Coronary artery (tissue), 2 donors: Measurements from ENCODE around the gene YTHDC2.

ENCODE experiments used
- DNase-seq: peaks from one replicate; pipeline ENCODE4 v3.0.0-alpha.2; 2017; ENCODE audit warnings: low spot score
- H3K27ac ChIP-seq, 2 donors: fragments of 200-600 bp; sonication (generic); one replicate each; pipeline ENCODE4 v1.5.1; 2016 to 2019
- H3K4me3 ChIP-seq: fragments of 200-600 bp; sonication (generic); 2 replicates; pipeline ENCODE4 v1.5.1; 2016; ENCODE audit warnings: mild to moderate bottlenecking, moderate library complexity
- TF ChIP-seq, protein P1 (sequence below): fragments of 200-600 bp; sonication (generic); IDR thresholded peaks from one replicate; pipeline ENCODE4 v1.5.1; 2019; ENCODE audit warnings: antibody characterized with exemption

YTHDC2 gene

DNA sequence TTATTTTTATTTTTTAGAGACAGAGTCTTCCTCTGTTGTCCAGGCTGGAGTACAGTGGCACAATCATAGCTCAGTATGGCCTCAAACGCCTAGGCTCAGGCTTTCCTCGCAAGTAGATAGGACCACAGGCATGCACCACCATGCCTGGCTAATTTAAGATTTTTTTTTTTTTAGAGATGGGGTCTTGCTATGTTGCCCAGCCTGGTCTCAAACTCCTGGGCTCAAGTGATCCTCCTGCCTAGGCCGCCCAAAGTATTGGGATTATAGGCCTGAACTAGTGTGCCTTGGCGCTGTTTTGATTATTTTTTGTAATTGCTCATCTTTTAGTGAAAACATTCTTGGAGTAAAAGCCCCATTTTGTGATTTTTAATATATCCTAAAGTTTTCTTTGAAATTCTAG lies 5.4 kb downstream of the YTHDC2 start:
- TF ChIP-seq, protein P1, sequence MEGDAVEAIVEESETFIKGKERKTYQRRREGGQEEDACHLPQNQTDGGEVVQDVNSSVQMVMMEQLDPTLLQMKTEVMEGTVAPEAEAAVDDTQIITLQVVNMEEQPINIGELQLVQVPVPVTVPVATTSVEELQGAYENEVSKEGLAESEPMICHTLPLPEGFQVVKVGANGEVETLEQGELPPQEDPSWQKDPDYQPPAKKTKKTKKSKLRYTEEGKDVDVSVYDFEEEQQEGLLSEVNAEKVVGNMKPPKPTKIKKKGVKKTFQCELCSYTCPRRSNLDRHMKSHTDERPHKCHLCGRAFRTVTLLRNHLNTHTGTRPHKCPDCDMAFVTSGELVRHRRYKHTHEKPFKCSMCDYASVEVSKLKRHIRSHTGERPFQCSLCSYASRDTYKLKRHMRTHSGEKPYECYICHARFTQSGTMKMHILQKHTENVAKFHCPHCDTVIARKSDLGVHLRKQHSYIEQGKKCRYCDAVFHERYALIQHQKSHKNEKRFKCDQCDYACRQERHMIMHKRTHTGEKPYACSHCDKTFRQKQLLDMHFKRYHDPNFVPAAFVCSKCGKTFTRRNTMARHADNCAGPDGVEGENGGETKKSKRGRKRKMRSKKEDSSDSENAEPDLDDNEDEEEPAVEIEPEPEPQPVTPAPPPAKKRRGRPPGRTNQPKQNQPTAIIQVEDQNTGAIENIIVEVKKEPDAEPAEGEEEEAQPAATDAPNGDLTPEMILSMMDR = no peak

DNA sequence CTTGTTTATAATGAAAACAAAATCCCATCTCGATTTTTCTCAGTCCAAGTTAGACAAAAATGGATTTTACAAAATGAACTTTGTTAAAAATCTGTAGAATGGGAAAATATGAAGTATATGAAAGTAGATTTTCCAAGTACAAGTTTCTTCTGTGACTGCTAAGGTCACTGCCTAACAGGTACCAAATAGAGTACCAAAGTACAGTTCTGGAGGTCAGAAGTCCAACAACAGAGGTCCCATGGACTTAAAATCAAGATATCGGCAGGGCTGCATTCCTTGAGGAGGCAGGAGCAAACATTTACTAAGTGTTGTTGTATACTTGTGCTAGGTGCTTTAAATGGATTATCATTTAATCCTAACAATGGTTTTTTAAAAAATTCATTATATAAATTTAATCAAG lies 5.9 kb downstream of the YTHDC2 start:
- Histone ChIP-seq H3K4me3 (no peak overlapping the region), H3K27ac (no peak overlapping the region)
- DNase-seq = no peak
- TF ChIP-seq, protein P1 = no peak

More for the DNA sequence above, 5.4 kb downstream of the YTHDC2 start:
- no peak overlapping the region for H3K27ac ChIP-seq
- no peak overlapping the region for H3K4me3 ChIP-seq
- DNase-seq = no peak

DNA sequence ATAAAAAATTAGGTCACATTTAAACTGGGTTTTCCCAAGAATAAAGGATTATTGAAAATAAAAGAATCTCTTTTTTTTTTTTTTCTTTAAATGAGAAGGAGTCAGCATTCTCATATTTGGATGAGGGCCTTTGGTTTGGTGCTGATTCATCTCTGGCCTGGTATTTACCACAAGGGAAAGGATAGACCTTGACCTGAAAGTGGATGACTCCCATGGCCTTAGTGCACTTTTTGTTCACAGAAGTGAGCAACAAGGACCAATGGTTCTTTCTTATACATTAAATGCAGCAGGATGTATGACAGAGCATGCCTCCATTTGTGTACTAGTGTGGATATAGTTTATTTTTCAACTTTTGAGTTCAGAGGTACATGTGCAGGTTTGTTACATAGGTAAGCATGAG lies 6.9 kb downstream of the YTHDC2 start:
- TF ChIP-seq, protein P1 = no peak
- no peak for DNase-seq

DNA sequence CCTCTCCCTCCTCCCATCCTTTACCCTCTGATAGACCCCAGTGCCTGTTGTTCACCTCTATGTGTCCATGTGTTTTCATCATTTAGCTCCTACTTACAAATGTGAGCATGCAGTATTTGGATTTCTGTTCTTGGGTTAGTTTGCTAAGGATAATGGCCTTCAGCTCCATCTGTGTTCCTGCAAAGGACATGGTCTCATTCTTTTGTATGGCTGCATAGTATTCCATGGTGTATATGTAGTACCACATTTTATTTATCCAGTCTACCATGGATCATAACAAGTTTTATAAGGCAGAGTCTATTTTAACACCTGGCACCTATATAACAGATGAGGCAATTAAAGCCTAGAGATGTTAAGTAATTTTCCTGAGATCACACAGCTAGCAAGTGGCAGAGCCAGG lies 7.4 kb downstream of the YTHDC2 start:
- DNase-seq = no peak
- no peak overlapping the region for H3K27ac ChIP-seq
- TF ChIP-seq, protein P1 = no peak
- H3K4me3 ChIP-seq = no peak overlapping the region

More for the DNA sequence above, 6.9 kb downstream of the YTHDC2 start:
- Histone ChIP-seq H3K27ac (no peak overlapping the region), H3K4me3 (no peak overlapping the region)

DNA sequence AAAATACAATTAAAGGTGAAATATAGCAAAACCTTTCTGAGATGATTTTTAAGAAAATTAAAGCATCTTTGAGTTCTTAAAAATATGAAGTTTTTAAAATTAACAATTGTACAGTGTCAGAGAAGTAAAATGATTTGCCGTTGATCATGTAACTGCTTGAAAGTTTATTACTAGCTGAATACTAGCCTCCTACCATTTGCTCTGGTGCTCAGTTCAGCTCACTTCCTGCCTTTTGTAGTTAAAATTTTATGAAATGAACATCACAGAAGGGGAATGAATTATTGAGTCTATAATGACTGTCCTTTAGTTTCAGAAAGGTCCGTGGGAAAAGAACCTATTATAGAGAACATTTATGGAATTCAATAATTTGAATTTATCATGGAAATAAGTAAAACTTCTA lies 9.7 kb downstream of the YTHDC2 start:
- DNase-seq = no peak
- Histone ChIP-seq H3K27ac (no peak overlapping the region), H3K4me3 (no peak overlapping the region)
- TF ChIP-seq, protein P1 = no peak

DNA sequence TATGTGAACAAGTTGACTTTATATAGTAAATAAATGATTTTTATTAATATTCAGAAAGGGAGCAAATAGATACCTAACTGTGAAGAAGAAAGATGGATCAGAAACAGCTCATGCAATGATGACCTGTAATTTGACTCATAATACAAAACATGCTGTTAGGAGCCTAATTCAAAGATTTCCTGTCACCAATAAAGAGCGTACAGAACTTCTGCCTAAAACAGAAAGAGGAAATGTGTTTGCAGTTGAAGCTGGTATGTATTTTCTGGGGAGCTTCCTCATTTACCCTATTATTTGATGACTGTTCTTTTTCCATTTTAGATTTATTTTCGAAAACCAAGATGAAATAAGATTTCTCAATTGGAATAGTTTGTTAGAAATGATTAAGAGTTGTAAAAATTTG lies 11.4 kb downstream of the YTHDC2 start:
- H3K4me3 ChIP-seq = no peak overlapping the region
- no peak for DNase-seq
- TF ChIP-seq, protein P1 = no peak
- H3K27ac ChIP-seq = no peak overlapping the region

DNA sequence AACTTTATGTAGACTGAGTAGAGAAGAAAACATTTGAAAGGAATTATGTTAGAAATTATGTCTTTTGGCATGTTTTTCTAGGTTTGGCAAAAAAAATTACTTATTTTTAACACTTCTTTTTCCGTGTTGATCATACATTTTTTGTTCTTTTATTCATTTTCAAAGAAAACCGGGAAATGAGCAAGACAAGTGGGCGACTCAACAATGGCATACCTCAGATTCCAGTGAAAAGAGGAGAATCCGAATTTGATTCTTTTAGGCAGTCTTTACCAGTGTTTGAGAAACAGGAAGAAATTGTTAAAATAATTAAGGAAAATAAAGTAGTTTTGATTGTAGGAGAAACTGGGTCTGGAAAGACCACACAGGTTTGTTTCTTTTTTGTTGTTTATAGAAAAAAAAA lies 12.9 kb downstream of the YTHDC2 start:
- no peak overlapping the region for H3K27ac ChIP-seq
- TF ChIP-seq, protein P1 = no peak
- H3K4me3 ChIP-seq = no peak overlapping the region
- no peak for DNase-seq
